ENCODE measurements around the gene PRCP.
A peak's percentile ranks its signal among the peaks of the same experiment; 100 is the strongest.

Gene PRCP

DNA sequence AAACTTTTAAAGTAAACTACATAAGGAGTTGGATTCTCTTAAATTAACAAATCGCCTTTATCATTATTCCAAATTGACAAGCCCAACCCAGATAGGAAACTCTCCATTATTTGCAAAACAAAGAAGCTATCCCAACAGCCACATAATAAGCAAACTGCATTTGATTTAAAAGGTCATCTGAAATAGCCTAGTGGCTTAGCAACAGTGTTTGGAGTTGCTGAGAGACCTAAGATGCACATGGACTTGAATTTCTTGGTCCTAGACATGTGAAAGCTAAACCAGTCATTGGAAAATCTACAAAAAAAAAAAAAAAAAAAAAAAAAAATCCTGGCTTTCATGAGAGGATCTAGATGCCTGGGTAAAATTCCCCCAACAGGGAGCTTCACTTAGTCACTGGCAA is 69.5 kb downstream of the PRCP start:
- DNase-seq (ENCODE audit: low read depth, low spot score): no peak

DNA sequence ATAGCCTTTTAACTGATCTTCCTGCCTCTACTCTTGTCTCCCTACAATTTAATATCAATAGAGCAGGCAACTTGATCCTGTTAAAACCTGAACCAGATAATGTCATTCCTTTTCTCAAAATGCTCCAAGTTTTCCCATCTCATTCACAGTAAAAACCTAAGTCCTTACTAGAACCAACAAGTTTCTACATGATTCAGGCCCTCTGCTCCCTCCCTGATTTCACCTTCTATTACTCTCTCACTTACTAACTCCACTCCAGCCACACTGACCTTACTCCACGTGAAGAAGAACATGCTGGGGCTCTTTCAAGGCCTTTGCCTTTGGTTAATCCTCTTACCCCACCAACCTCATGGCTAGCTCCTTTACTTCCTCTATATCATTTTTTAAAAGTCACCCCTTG is 71.1 kb downstream of the PRCP start:
- no peak for DNase-seq (ENCODE audit: low read depth, low spot score)

DNA sequence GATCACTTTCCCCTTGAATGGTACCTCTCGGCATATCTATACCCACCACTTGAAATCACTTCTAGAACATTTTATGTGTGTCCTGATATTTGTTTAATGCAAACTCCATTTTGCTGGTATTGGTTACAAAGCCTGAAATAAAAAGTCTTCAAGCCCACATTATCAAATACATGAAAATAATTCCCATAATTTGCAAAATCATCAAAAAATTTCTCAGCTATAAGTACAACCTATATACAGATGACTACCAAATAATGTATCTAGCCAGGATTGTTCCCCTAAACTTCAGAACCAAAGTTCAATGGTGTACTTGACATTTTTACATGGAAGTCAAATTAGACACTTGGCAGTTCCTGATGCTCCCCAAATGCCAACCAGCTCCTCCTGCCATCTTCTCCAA is 71.8 kb downstream of the PRCP start:
- DNase-seq (ENCODE audit: low read depth, low spot score): no peak

DNA sequence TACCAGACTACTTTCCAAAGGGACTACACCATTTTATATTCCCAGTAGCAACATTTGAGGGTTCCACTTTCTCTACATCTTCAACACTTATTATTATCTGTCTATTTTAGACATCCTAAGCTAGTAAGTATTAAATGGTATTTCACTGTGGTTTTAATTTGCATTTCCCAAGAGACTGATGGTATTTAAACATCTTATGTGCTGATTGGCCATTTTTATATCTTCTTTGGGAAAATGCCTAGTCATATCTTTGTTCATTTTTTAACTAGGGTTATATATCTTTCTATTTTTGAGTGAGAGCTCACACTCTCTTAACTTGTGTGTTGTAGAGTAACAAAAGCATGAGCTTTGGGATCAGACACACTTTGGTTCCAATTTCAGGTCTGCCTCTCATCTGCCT is 73.7 kb downstream of the PRCP start:
- no peak for DNase-seq (ENCODE audit: low read depth, low spot score)

DNA sequence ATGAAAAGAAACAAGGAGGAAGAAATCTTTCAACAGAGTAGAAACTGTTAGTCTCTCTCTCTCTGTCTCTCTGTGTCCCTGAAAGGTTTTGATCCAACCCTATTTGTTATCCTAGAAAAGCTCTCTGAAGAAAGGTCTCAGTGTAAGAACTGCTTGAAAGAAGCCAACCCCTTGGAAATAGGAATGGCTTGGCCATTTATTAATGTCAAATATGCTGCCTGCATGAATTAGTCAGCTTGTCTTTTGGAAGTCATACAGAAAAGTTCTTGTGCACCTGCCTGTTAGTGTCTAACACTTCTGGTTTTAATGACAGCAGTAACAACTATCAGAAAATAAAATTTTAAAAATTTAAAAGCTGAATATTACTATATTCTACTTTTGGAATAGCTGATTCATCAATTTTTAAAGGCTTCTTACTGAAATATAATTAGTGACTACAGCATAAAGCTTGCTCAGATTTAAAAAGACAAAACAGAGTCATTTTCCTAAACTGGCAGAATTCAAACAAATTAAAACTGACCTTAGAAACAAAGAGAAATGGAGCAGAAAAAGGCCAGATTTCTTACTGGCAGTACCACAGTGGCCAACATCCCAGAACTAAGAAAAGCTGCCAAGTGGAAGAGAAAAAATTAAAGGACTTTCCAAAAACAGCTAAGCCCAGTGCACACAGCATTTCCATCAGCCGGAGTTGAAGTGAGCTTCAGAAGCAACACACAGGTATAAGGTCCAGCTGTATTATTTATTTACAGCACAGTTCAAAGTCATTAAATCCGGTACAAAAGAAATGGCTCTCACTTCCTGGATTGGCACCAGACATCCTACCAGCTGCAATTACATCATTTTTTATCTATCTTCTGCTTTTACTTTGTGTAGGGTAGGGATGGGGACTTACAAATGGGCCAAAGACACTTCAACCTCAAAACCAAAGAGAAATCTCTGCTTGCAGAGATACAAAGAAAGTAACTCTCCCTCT is 76.3 kb downstream of the PRCP start:
- peak; percentile 24 for DNase-seq (ENCODE audit: low read depth, low spot score)

DNA sequence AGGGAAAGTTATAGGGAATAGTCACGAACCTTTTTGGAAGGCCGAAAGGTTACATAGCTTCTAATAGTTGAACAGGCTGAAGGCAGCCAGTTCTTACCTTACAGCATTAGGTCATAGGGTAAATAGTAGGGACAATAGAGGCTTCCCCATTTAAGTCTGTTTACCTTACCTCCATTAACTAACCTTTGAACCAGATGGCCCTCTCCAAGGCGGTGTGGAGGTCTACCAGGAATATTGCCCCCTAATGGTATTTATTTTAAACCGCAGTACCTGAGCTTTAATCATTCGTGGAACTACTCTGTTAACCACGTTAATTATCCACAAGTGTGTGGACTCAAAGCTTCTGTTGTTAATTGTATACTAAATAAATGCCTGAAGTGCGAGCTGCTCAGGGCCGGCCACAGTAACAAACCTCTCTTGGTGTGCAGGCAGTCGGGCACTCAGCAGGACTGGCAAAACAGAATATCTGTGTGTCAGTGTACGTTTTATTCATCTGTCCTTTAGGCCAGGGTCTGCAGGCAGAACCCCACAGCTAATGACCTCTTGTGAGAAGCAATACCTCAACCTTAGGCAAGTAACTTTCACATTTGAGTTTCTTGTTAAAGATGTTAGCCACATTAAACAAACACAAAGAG is 81.7 kb downstream of the PRCP start:
- no peak for DNase-seq (ENCODE audit: low read depth, low spot score)

DNA sequence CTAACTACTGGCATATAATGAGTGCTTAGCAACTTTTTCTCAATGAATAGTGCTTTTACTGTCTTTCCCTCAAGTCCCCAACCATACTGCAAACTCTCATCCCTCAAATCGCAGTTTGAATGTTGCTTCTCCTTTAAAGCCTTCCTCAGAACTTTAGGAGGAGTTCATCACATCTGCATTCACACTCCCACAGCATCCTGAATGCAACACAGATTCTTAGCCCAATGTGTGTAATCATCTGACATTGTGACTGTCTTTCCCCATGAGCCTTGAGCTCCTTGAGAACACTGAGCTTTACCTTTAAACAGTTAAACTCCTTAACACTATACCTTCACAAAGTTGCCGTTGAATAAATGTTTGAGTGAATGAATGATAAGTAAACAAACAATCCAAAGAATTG is 84.8 kb downstream of the PRCP start:
- no peak for DNase-seq (ENCODE audit: low read depth, low spot score)

DNA sequence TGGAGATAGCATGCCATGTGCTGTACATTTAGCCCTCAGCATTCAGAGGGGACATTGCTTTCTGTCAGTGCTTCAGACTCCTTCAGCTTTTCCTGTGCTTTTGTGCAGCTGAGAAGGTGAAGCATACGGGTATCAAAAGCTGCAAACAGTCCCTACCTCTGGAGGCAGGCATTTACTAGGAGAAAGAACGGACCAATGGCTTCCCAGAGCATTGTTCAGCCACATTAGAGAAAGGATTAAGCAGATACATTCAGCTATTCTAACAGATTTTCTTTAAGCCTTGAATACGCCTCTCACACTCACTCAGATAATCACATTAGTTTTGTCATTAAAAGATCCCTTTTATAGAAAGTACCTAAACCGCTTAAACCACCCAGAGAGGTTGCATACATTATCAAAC is 85.9 kb downstream of the PRCP start:
- DNase-seq (ENCODE audit: low read depth, low spot score): no peak

DNA sequence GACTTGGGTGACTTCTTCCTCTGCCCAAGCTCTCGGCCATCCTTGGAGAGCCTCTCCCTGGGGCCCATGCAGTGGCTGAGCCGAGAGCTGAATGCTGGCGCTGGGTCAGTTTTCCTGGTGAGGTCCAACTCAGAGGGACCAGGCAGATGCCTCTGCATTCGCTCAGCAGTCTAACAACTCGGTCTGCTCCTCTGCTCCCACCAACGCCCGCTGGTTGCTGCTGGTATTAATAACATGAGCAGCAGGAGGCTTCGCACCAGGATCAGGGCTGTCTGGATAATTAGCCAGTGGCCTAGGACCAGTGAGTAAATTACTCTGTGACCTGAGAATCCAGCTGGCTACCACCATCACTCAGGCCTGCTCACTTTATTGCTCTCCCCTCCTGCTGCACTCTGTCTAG is 88.9 kb downstream of the PRCP start:
- DNase-seq (ENCODE audit: low read depth, low spot score): no peak

DNA sequence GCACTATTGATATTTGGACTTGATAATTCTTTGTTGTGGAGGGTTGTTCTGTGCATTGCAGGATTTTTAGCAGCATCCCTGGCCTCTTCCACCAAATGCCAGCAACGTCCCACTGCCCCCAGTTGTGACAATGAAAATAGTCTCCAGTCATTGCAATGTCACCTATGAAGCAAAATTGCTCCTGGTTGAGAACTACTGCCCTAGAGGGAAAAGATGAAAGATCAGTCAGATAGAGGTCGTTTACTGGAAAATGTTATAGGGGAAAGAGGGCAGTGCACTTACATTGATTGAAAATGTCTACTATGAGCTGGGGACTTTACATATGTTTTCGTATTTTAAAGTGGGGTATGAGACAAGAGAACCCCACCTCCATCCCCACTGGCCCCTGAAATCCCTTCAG is 89.5 kb downstream of the PRCP start:
- DNase-seq (ENCODE audit: low read depth, low spot score): no peak

DNA sequence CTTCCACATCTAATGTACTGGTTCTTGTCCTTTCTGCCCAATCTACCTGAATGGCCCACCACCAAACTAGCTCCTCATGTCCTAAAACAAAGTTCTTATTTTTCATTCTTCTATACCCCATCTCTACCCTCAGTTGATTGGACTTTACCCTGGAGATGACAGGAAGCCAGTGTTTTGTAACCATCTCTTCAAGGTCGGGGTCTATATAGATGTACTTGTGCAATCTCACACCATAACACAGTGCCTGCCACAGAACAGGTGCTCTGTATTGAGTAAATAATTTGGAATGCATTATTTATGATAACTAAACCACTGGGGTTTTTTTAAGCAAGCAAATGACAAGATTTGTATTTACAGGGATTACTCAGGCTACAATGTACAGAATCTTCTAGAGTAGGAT is 89.9 kb downstream of the PRCP start:
- DNase-seq (ENCODE audit: low read depth, low spot score): no peak

DNA sequence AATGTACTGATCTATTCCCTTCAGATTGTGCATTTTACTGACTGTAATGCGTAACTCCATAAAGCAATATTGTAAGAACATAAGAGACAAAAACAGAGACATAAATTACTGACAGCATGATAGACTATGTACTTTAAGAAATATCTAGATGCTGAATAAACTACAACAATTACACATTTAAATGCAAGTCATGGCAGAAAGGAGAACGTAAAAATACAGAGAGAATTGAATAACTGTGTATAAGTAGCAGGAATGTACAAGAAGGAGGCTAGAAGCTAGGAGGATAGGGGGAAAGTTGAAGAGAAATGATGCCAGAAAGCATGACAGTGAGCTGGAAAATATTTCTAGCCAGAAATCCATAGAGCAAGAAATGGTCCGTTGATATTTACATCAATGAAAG is 92.6 kb downstream of the PRCP start:
- no peak for DNase-seq (ENCODE audit: low read depth, low spot score)

DNA sequence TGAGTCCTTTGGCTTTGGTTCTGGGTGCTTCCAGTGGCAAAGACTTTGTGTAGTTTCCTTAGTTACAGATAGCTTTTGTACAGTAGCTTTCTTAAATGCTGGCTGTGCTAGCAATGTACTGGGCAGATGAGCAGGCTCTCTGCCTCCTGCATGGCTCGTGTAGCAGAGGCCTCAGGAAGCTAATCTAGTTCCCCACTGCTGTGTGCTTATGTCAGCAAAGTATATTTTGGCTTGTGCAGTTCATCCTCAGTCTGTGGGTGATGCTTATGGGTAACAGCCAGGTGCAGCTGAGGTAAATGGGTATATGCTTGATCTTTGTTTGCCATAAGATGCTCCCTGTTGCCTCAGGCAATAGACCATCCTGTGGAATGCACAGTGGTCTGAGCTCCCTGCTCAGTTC is 97.5 kb downstream of the PRCP start:
- no peak for DNase-seq (ENCODE audit: low read depth, low spot score)

DNA sequence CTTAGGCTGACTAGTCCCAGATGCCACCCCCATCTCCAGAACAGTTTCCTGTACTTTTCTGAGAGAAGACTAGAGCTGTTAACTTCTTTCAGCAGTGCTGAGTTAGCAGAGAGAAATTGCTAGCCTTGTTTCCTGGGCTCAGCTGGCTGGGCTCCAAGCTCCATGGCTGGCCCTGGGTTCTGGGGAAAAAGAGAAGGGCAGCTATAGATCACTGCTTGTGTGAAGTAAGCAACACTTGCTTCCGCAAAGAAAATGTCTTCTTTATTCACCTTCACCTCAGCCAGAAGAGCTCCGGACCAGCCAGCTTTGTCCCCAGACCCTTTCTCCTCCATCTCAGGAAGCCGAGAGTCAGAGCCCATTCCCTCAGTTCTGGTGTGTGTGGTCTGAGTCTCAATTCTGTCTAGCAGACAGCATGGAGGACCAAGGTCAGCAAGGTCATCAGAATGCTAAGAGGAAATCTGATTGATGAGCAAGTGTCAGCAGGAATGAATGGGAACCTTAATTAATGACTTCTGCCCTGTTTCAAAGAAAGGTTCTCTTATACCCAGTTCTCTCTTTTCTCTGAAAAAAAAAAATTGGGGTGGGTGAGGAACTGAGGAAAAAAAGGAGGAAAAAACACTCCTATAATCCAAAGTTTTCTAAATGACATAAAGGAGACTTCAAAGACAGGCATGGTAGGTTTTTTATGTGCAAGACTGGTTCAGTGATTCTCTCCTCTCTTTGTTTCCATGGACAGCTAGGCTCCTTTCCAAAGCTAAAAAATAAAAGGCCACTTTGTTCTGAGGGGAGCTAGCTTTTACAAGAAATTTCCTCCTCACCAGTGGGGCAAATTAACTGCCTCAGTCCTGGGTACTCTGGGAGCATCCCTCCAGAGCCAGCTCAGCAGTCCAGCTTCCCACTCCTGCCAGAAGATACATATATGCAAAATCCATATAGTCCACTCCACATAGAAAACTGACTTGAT is 103.0 kb downstream of the PRCP start:
- peak; percentile 18 for DNase-seq (ENCODE audit: low read depth, low spot score)

DNA sequence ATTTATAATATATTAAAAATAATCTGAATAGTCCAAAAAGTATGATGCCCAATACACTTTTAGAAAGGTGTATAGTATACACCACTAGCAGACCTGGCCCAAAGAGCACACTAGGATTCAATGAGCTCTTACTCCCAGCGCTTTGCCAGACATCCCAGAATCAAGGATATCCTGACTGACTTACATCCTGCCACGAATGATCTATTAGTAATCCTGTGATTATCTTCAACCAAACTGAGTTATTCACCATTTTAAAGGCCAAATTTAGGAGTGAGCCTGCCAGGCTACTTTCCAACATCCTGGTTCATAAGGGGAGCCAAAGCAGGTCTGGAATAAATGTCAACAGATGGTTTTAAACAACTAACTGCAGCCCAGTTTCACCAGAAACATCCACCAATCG is 105.7 kb downstream of the PRCP start:
- DNase-seq (ENCODE audit: low read depth, low spot score): no peak

DNA sequence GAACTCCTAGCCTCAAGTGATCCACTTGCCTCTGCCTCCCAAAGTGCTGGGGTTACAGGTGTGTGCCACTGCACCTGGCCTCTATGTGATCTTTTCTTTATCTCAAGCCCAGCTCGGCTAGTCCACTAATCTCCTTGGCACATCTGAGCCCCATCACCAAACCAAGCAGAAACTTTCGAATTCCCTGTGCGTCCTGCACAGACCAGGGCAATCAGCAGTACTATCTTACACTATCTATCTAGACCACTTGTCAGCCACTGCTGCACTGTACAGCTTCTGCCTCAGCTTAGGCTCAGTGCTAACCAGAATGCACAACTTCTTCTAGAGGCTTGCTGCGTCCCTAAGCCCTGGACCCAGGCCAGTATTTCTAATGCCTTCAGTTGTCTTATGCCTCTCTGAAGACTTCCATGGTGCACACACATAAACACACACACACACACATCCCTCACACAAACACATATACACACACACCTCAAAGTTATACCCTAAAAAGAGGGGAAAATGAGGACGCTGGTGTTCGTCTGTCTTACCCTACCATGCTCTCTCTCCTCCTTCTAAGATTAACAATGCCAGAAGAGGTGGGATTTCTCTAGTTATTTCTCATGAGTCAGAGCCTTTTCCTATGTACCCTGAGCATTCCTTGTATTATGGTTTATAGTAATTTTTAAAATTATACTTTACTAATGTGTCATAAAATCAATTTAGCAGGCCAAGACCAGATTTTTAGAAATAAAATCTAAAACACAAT is 107.2 kb downstream of the PRCP start:
- DNase-seq (ENCODE audit: low read depth, low spot score): no peak

DNA sequence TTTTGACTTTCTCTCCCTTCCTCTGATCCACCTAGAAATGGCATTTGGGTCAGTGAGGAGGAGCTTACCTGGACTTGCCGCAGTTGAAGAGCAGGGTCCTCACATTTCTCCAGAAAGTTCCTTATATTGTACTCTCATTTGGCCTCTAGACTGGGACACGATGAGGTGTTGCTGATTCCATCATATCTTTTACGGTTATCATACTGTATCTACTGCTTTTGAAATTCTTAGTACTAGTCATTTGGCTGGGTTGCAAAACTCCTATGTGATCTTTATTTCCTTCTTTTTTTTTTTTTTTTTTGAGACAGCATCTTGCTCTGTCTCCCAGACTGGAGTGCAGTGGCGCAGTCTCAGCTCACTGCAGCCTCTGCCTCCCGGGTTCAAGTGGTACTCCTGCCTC is 107.9 kb downstream of the PRCP start:
- DNase-seq (ENCODE audit: low read depth, low spot score): no peak

DNA sequence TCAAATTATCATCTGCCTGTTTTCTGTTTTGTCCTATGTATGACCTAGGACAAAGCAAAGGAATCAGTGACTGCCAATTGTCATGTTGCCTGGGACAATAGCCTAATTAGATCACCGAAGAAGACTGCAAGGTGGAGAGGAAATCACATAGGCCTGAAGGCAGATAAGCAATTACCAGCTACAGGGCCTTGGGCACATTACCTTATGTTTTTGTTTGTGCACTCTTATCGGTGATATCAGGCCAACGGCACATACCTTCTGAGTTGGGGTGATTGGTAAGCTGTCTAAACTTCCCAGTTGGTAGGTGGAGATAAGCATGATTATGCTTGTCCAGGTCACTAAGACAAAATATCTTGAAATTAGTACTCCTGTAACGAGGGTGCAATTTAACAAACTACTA is 108.5 kb downstream of the PRCP start:
- DNase-seq (ENCODE audit: low read depth, low spot score): no peak

DNA sequence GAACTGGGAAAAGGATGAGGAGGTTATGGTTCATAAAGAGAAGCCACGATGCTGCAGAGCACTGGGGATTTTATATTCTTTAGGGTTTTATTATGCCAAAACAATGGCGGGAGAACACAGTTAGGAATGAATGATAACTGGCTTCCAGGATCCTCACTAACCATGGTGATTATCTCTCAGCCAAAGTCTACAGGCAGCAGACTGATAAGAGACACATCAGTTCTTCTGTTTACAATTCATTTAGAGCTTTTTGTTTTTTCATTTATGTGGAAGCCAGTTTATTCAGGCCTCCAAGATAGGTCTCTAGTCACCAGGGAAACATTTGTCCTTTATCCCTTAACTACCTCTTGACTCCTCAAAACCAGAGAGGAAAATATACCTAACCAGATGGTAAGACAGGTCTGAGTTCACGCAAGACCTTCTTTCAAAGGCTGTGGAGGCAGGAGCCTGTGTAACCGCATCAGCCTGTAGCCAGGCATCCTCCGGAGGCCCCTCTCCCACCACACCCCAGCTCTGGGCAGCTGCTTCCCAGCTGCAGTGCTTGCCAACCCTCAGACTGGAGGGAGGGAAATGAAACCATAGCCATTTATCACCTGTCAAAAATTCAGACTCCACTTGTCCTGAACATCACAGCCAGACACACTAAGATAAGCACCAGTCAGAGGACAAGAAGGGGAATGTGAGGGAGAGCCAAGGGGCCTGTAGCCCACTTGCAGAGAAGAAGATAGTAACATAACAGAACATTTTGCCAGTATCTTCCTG is 109.3 kb downstream of the PRCP start:
- DNase-seq (ENCODE audit: low read depth, low spot score): peak; percentile 42

DNA sequence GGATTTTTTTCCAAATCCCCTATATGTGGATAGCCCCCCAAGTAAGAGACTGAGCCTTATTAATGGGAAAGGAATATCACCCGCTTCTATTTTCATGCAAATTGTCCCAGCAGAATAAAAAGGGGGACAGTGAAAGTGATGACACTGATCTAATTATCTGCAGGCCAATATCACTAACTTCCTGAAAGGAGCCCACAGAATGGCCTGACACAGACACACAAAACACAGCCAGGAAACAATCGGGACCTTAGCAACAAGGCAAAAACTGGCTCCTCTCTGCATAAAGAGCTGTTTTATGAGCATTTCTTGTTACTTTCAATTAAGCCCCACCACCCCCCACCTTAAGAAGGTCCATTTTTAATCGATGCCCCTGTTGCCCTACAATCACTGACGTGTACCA is 112.2 kb downstream of the PRCP start:
- DNase-seq (ENCODE audit: low read depth, low spot score): no peak

DNA sequence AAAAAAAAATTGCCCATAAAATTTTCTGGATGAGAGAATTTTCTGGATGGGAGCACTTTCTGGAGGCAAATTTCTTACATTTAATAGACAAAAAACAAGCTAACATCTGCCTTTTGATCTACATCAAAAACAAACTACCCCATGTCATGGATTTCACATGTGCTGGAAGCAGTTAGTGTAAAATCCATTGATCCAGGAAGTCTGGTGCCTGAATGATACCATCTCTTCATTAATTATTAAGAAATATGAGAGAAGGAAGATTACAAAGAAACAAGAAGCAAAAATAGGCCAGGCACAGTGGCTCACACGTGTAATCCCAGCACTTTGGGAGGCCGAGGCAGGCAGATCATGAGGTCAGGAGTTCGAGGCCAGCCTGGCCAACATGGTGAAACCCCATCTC is 113.4 kb downstream of the PRCP start:
- DNase-seq (ENCODE audit: low read depth, low spot score): no peak
